H1 (cell line): ENCODE data around the gene RTN4RL1. TPM values are rescaled to one million over a fixed set of nuclear protein-coding genes. Genes with fewer than 3 reads are reported as not detected.
A peak's percentile ranks its signal among the peaks of the same experiment; 100 is the strongest.
"Not testable (repeated sequence)": the region's sequence is repeated elsewhere in the genome, so short reads cannot be mapped to it uniquely, and the experiment has no call there.

Experiments
- CTCF ChIA-PET: fragments of 300-600 bp; sonication (Branson Sonifier 250); formaldehyde crosslinking; loops from one replicate; lab custom pipeline; 2021; ENCODE audit not compliant: partially characterized antibody; lab: Charles Lee
- POLR2A ChIA-PET: fragments of 300-600 bp; sonication (Branson Sonifier 250); formaldehyde crosslinking; loops from one replicate; lab custom pipeline; 2021; ENCODE audit warnings: inconsistent platforms; ENCODE audit not compliant: partially characterized antibody; lab: Charles Lee
- DNase-seq, 2 experiments: peaks; one replicate each; pipeline versions ENCODE4 v3.0.0 to v3.0.0-alpha.2; 2010 to 2022; ENCODE audit warnings: low spot score in 2 of 2, low read depth in 1 of 2, mixed read lengths in 1 of 2
- FAIRE-seq: peaks from 2 replicates; lab custom pipeline; 2011; peaks lifted over from hg19 to GRCh38; lab: Jason Lieb, UNC
- H2AFZ ChIP-seq: 2 replicates; pipeline ENCODE4 v1.8.1; 2012; ENCODE audit warnings: low read length, inconsistent platforms
- H2AK5ac ChIP-seq: 2 replicates; pipeline ENCODE4 v1.6.1; 2013; ENCODE audit warnings: low read depth, low read length
- H2BK120ac ChIP-seq: replicated peaks from 2 replicates; pipeline ENCODE3; 2013; ENCODE audit warnings: low read depth, low read length, inconsistent platforms
- H2BK12ac ChIP-seq: 2 replicates; pipeline ENCODE4 v1.6.1; 2013; ENCODE audit warnings: low read depth, low read length
- H2BK15ac ChIP-seq: 2 replicates; pipeline ENCODE4 v1.6.1; 2013; ENCODE audit warnings: low read length
- H2BK20ac ChIP-seq: 2 replicates; pipeline ENCODE4 v1.6.1; 2013; ENCODE audit warnings: low read length
- H2BK5ac ChIP-seq: 2 replicates; pipeline ENCODE4 v1.6.1; 2013; ENCODE audit warnings: low read depth, low read length
- H3K14ac ChIP-seq: 2 replicates; pipeline ENCODE4 v1.6.1; 2013; ENCODE audit warnings: inconsistent platforms; ENCODE audit not compliant: insufficient read length
- H3K18ac ChIP-seq: 2 replicates; pipeline ENCODE4 v1.6.1; 2013; ENCODE audit warnings: low read length; ENCODE audit errors: extremely low read depth
- H3K23ac ChIP-seq: 2 replicates; pipeline ENCODE4 v1.6.1; 2013; ENCODE audit warnings: inconsistent platforms; ENCODE audit not compliant: insufficient read length
- H3K23me2 ChIP-seq: 2 replicates; pipeline ENCODE4 v1.6.1; 2013; ENCODE audit warnings: low read depth, low read length
- H3K27ac ChIP-seq: 2 replicates; pipeline ENCODE4 v1.6.1; 2011; ENCODE audit warnings: low read depth, low read length, inconsistent platforms
- H3K27me3 ChIP-seq, 4 experiments: replicated peaks in 1 of 4; 1 replicate in 1 of 4; 2 replicates in 3 of 4; pipeline versions ENCODE4 v1.6.1 to v1.8.1; 2011 to 2013; ENCODE audit warnings: low read length in 3 of 4, mild to moderate bottlenecking in 3 of 4, inconsistent platforms in 2 of 4, mixed read lengths in 2 of 4, moderate library complexity in 1 of 4; ENCODE audit not compliant: control insufficient read depth in 3 of 4, insufficient read depth in 3 of 4; ENCODE audit errors: extremely low read depth in 1 of 4
- H3K36me3 ChIP-seq, 4 experiments: 2 replicates each; pipeline versions ENCODE4 v1.6.1 to v1.8.1; 2011 to 2013; ENCODE audit warnings: mild to moderate bottlenecking in 4 of 4, low read length in 3 of 4, moderate library complexity in 2 of 4, control low read depth in 1 of 4, inconsistent platforms in 1 of 4; ENCODE audit not compliant: insufficient read depth in 4 of 4, control insufficient read depth in 2 of 4
- H3K4ac ChIP-seq: replicated peaks from 2 replicates; pipeline ENCODE3; 2013; ENCODE audit warnings: low read length, low read depth, mixed read lengths, inconsistent platforms; ENCODE audit not compliant: insufficient read length
- H3K4me1 ChIP-seq, 4 experiments: replicated peaks in 1 of 4; 1 replicate in 1 of 4; 2 replicates in 3 of 4; pipeline versions ENCODE4 v1.6.1 to v1.8.1; 2011 to 2013; ENCODE audit warnings: low read length in 3 of 4, inconsistent platforms in 2 of 4, mixed read lengths in 1 of 4; ENCODE audit not compliant: insufficient read depth in 4 of 4, control insufficient read depth in 3 of 4
- H3K4me2 ChIP-seq, 2 experiments: 2 replicates each; pipeline versions ENCODE4 v1.6.1 to v1.8.1; 2011 to 2013; ENCODE audit warnings: low read depth in 2 of 2, low read length in 2 of 2, control low read depth in 1 of 2, inconsistent platforms in 1 of 2, mild to moderate bottlenecking in 1 of 2; ENCODE audit not compliant: insufficient read depth in 1 of 2
- H3K4me3 ChIP-seq, 4 experiments: fragments of 200-600, 300-600 bp in 1 of 4; sonication (generic), shearing (Covaris generic), sonication (Bioruptor Twin) in 1 of 4; 2 replicates each; pipeline versions ENCODE4 v1.5.1 to v1.8.1; 2011 to 2016; ENCODE audit warnings: low read length in 4 of 4, low read depth in 3 of 4, control low read depth in 2 of 4, inconsistent platforms in 2 of 4, mild to moderate bottlenecking in 2 of 4, mixed read lengths in 1 of 4, moderate library complexity in 1 of 4; ENCODE audit not compliant: insufficient read depth in 2 of 4; ENCODE audit errors: extremely low read depth in 1 of 4
- H3K56ac ChIP-seq: replicated peaks from 2 replicates; pipeline ENCODE3; 2013; ENCODE audit warnings: low read depth, mild to moderate bottlenecking, mixed read lengths, low read length, inconsistent platforms; ENCODE audit not compliant: insufficient read length
- H3K79me1 ChIP-seq: 2 replicates; pipeline ENCODE4 v1.6.1; 2013; ENCODE audit warnings: low read depth, low read length, control low read depth
- H3K79me2 ChIP-seq, 2 experiments: 2 replicates each; pipeline versions ENCODE4 v1.6.1 to v1.8.1; 2012 to 2013; ENCODE audit warnings: low read length in 2 of 2, mild to moderate bottlenecking in 2 of 2, inconsistent platforms in 1 of 2; ENCODE audit not compliant: insufficient read depth in 2 of 2, control insufficient read depth in 1 of 2
- H3K9ac ChIP-seq, 4 experiments: replicated peaks in 1 of 4; 1 replicate in 1 of 4; 2 replicates in 3 of 4; pipeline versions ENCODE4 v1.6.1 to v1.8.1; 2011 to 2013; ENCODE audit warnings: low read depth in 3 of 4, low read length in 3 of 4, control low read depth in 2 of 4, mild to moderate bottlenecking in 2 of 4, moderate library complexity in 2 of 4, inconsistent platforms in 1 of 4; ENCODE audit errors: extremely low read depth in 1 of 4
- H3K9me3 ChIP-seq, 2 experiments: 2 replicates each; pipeline versions ENCODE4 v1.6.1 to v1.8.1; 2012 to 2013; ENCODE audit warnings: mild to moderate bottlenecking in 2 of 2, moderate library complexity in 2 of 2, control low read depth in 1 of 2, inconsistent platforms in 1 of 2, low read depth in 1 of 2, low read length in 1 of 2, mixed read lengths in 1 of 2; ENCODE audit not compliant: insufficient read depth in 2 of 2
- H4K20me1 ChIP-seq, 2 experiments: replicated peaks in 1 of 2; 2 replicates each; pipeline versions ENCODE3 to v1.8.1; 2011 to 2013; ENCODE audit warnings: inconsistent platforms in 2 of 2, low read length in 2 of 2, mild to moderate bottlenecking in 1 of 2; ENCODE audit not compliant: insufficient read depth in 2 of 2, control insufficient read depth in 1 of 2
- H4K5ac ChIP-seq: 2 replicates; pipeline ENCODE4 v1.6.1; 2013; ENCODE audit warnings: low read length, low read depth, mixed read lengths, inconsistent platforms; ENCODE audit not compliant: insufficient read length
- H4K8ac ChIP-seq: 2 replicates; pipeline ENCODE4 v1.8.0; 2013; ENCODE audit warnings: mild to moderate bottlenecking, moderate library complexity, low read length, inconsistent platforms; ENCODE audit not compliant: insufficient read depth; ENCODE audit errors: extremely low read depth
- H4K91ac ChIP-seq: replicated peaks from 2 replicates; pipeline ENCODE3; 2013; ENCODE audit warnings: low read length, mixed read lengths, inconsistent platforms; ENCODE audit not compliant: insufficient read length
- WGBS, 2 experiments: shearing (Covaris generic) in 1 of 2; methylation state at CpG; one replicate each; pipeline versions ENCODE4 v1.1.6 to v1.1.7; 2013 to 2015; ENCODE audit warnings: low lambda C conversion rate in 2 of 2, mixed read lengths in 2 of 2, inconsistent platforms in 1 of 2, low coverage in 1 of 2, missing lambda C conversion rate in 1 of 2; ENCODE audit not compliant: insufficient replicate concordance in 2 of 2, insufficient coverage in 1 of 2, insufficient read length in 1 of 2; ENCODE audit errors: extremely low coverage in 1 of 2, missing lambda C conversion rate in 1 of 2; 5-methylcytosine and 5-hydroxymethylcytosine counted together
- polyA plus RNA-seq, 7 experiments: library from polyadenylated mRNA; depleted of rRNA in 3 of 7; stranded (reverse) in 5 of 7; unstranded in 2 of 7; fragments of >200 nt in 5 of 7; fragments of 200-250 nt in 2 of 7; gene quantifications; 1 replicate in 5 of 7; 2 replicates in 1 of 7; 4 replicates in 1 of 7; pipeline versions ENCODE4 v1.2.1 to v1.2.3, GENCODE V29; 2011 to 2013; ENCODE audit warnings: missing spikeins in 2 of 7, mixed read lengths in 2 of 7
- total RNA-seq: library from RNA; stranded (reverse); fragmentation: NEBNext Ultra II Directional; extraction: Animal tissue kit (Norgen Biotek cat#: 25700); gene quantifications from 2 replicates; pipeline ENCODE4 v1.2.1, GENCODE V29; 2021

Gene RTN4RL1
- total and polyA plus RNA-seq, 2 of the 8 experiments (the other 6 are each of a cell fraction or from before 2014, with no cell fraction given): 0.09 TPM; not detected in 1

DNA sequence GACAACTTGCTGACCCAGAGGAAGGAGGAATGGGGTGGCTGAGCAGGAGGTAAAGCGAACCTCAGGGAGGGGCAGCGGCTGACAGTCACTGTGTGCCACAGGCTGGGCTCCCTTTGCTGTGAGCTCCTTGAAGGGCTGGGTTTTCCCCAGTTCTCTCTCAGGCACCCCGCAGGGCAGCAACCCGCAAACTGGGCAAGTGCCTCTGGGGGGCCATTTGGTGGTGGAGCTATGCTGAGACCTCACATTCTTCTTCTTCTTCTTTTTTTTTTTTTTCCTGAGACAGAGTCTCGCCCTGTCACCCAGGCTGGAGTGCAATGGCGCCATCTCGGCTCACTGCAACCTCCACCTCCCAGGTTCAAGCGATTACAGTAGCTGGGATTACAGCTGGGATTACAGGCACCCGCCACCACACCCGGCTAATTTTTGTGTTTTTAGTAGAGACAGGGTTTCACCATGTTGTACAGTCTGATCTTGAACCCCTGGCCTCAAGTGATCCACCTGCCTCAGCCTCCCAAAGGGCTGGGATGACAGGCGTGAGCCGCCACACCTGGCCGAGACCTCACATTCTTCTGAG, 42.3 kb downstream of the RTN4RL1 start:
- H4K8ac ChIP-seq, H3K9ac ChIP-seq, H3K4ac ChIP-seq, H3K36me3 ChIP-seq, H4K20me1 ChIP-seq, POLR2A ChIA-PET, H2BK120ac ChIP-seq, H3K23me2 ChIP-seq, H3K56ac ChIP-seq, H3K4me2 ChIP-seq, FAIRE-seq, H3K79me1 ChIP-seq, H2BK15ac ChIP-seq, H4K5ac ChIP-seq, H3K4me1 ChIP-seq, H2BK20ac ChIP-seq, H3K18ac ChIP-seq, H3K27ac ChIP-seq, H3K23ac ChIP-seq, H3K9me3 ChIP-seq, H3K14ac ChIP-seq, H2AFZ ChIP-seq, DNase-seq, H2BK12ac ChIP-seq, H3K4me3 ChIP-seq, H4K91ac ChIP-seq, H2AK5ac ChIP-seq, H3K79me2 ChIP-seq: not testable (repeated sequence)
- 82% methylated on average over 12 of the region's 13 CpGs; no CpG with 5 or more reads in 1 of the 2 experiments for WGBS, 2 experiments
- Histone ChIP-seq H3K27me3 (peaks cover 0 to 13% (median 3%) of the 10 kb centered on the region in 4 experiments; a peak in 4 of 7 replicates), H2BK5ac (0 out of 2 replicates have a peak overlapping the region, but pooled peaks have one; percentile 60)
- CTCF ChIA-PET: interaction anchor here (0.7 to 3.1 kb wide), 9 partner anchors 8 to 74 kb away, joined by 3 to 12 read pairs (median 4); no protein-coding TSS in a partner anchor
